Uterus (tissue), 4 donors: Measurements from ENCODE around the gene KRT72. TPM values are rescaled to one million over a fixed set of nuclear protein-coding genes. Genes with fewer than 3 reads are reported as not detected.

Experiments used
- DNase-seq, 2 donors: peaks; one replicate each; pipeline ENCODE4 v3.0.0-alpha.2; 2019 to 2020
- H3K27ac ChIP-seq, 2 donors: fragments of 200-600 bp; sonication (generic); 1 replicate in 1 of 2; 2 replicates in 1 of 2; pipeline ENCODE4 v1.5.1; 2016 to 2018
- H3K27me3 ChIP-seq, 2 donors: fragments of 200-600 bp; sonication (generic); one replicate each; pipeline ENCODE4 v1.5.1; 2018 to 2019; ENCODE audit warnings: control low read depth in 1 of 2
- H3K36me3 ChIP-seq, 2 donors: fragments of 200-600 bp; sonication (generic); one replicate each; pipeline ENCODE4 v1.5.1; 2019; ENCODE audit warnings: control low read depth in 1 of 2
- H3K4me1 ChIP-seq, 2 donors: fragments of 200-600 bp; sonication (generic); one replicate each; pipeline ENCODE4 v1.5.1; 2018 to 2019; ENCODE audit warnings: control low read depth in 1 of 2
- H3K4me3 ChIP-seq, 2 donors: fragments of 200-600 bp; sonication (generic); 1 replicate in 1 of 2; 2 replicates in 1 of 2; pipeline ENCODE4 v1.5.1; 2018 to 2019; ENCODE audit warnings: mild to moderate bottlenecking in 1 of 2
- H3K9me3 ChIP-seq, 2 donors: fragments of 200-600 bp; sonication (generic); one replicate each; pipeline ENCODE4 v1.5.1; 2019; ENCODE audit warnings: control low read depth in 1 of 2
- CTCF ChIP-seq, 4 experiments: fragments of 200-600 bp in 2 of 4; fragments of 450-650 bp in 2 of 4; sonication (generic) in 2 of 4; IDR thresholded peaks; one replicate each; pipeline ENCODE4 v1.5.1; 2016 to 2019; ENCODE audit warnings: antibody characterized with exemption in 4 of 4, mild to moderate bottlenecking in 2 of 4, moderate library complexity in 1 of 4
- POLR2A ChIP-seq, 2 donors: fragments of 450-650 bp; IDR thresholded peaks; one replicate each; pipeline ENCODE4 v1.6.1; 2016; ENCODE audit warnings: antibody characterized with exemption in 2 of 2, mild to moderate bottlenecking in 1 of 2, moderate library complexity in 1 of 2
- intact Hi-C: fragments of 100-400 bp; cut with DNase I; formaldehyde crosslinking; loops from one replicate; pipeline ENCODE4 v1.15.1; 2023; ENCODE audit warnings: low total_unique reads
- total RNA-seq, 4 donors: library from RNA; depleted of rRNA in 3 of 4; stranded (reverse); fragments of >200 nt in 3 of 4; gene quantifications; one replicate each; pipeline versions ENCODE4 v1.1.0 to v1.2.4, GENCODE V29; 2014 to 2023
- donor health status: DM: yes; HTN: yes; CAD: no.

Gene KRT72
- total RNA-seq, 4 donors from 2014 or later = 0.51 TPM; not detected in 3

- TF ChIP-seq CTCF (IDR thresholded peaks at IDR 0.05) (no peak), POLR2A (IDR thresholded peaks at IDR 0.05) (no peak)
- intact Hi-C loops = no loop called here
- DNase-seq = no peak
- no peak overlapping the region for H3K27ac ChIP-seq
- H3K36me3 ChIP-seq = no peaks in the 10 kb centered on the region
- no peaks in the 10 kb centered on the region for H3K4me1 ChIP-seq
- no peak overlapping the region for H3K4me3 ChIP-seq
- no peaks in the 10 kb centered on the region for H3K27me3 ChIP-seq
- no peaks in the 10 kb centered on the region for H3K9me3 ChIP-seq
These were observed 30.8 kb downstream of the KRT72 start for GRCh38 chr12:52570511-52570910.

DNA sequence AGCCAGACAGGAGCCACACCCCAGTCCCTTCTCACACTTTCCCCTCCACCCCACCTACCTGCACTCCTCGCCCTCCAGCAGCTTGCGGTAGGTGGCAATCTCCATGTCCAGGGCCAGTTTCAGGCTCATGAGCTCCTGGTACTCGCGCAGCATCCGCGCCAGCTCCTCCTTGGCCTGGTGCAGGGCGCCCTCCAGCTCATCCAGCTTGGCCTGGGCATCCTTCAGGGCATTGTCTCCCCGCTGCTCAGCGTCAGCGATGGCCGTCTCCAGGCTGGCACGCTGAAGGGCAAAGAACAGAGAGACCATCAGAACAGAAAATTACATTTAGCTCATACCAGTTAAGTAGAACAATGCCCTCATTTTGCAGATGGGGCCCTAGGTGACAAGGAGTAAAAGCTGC, 33.2 kb downstream of the KRT72 start:
- TF ChIP-seq CTCF (IDR thresholded peaks at IDR 0.05) = no peak
- no peak for TF ChIP-seq POLR2A (IDR thresholded peaks at IDR 0.05)
- no peak for DNase-seq
- Histone ChIP-seq H3K4me3 (no peak overlapping the region), H3K27me3 (no peaks in the 10 kb centered on the region), H3K36me3 (no peaks in the 10 kb centered on the region), H3K27ac (no peak overlapping the region), H3K9me3 (no peaks in the 10 kb centered on the region), H3K4me1 (no peaks in the 10 kb centered on the region)
- intact Hi-C loops = no loop called here

- TF ChIP-seq CTCF (IDR thresholded peaks at IDR 0.05) = no peak
- TF ChIP-seq POLR2A (IDR thresholded peaks at IDR 0.05) = no peak
- Histone ChIP-seq H3K36me3 (no peaks in the 10 kb centered on the region), H3K4me1 (no peaks in the 10 kb centered on the region), H3K27ac (no peak overlapping the region), H3K4me3 (no peak overlapping the region), H3K27me3 (no peaks in the 10 kb centered on the region), H3K9me3 (no peaks in the 10 kb centered on the region)
- intact Hi-C loops = no loop called here
- DNase-seq = no peak
These were observed 34.4 kb downstream of the KRT72 start for GRCh38 chr12:52566847-52567291.

- H3K4me1 ChIP-seq = no peaks in the 10 kb centered on the region
- intact Hi-C loops = no loop called here
- no peaks in the 10 kb centered on the region for H3K27me3 ChIP-seq
- no peak for DNase-seq
- no peak overlapping the region for H3K4me3 ChIP-seq
- H3K9me3 ChIP-seq = no peaks in the 10 kb centered on the region
- no peaks in the 10 kb centered on the region for H3K36me3 ChIP-seq
- no peak for TF ChIP-seq CTCF (IDR thresholded peaks at IDR 0.05)
- no peak for TF ChIP-seq POLR2A (IDR thresholded peaks at IDR 0.05)
- H3K27ac ChIP-seq = no peak overlapping the region
These were observed 36.7 kb downstream of the KRT72 start for GRCh38 chr12:52564582-52564981.

DNA sequence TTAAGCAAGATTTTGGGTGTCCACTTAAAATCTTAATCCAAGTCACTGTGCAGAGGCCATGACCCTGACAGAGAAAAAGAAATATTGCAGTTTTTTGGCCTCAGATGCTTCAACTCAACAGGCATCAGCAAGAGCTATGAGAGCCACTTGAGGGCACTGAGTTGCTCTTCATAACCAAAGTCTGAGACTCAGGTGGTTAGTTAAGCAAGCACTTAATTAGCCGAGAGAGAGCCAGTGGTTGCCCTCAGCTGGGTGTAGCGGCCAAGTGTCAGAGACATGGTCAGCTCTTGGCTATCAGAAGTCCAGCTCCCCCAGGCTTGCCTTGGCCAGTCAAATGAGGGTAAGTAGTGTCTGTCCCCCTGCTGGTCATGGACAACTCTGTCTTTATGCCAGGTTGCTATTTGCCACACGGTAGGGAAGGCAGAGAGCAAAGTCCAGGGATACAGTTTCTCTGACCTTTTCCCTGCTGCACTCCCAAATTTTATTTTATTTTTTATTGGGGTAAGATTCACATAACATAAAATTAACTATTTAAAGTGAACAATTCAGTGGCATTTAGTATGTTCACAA, 39.3 kb downstream of the KRT72 start:
- Histone ChIP-seq H3K4me3 (no peak overlapping the region), H3K27me3 (no peaks in the 10 kb centered on the region)
- intact Hi-C loops = no loop called here

More for the DNA sequence above, 39.3 kb downstream of the KRT72 start:
- no peak overlapping the region for H3K27ac ChIP-seq
- TF ChIP-seq POLR2A (IDR thresholded peaks at IDR 0.05) = no peak
- no peak for TF ChIP-seq CTCF (IDR thresholded peaks at IDR 0.05)
- no peaks in the 10 kb centered on the region for H3K9me3 ChIP-seq
- H3K36me3 ChIP-seq = no peaks in the 10 kb centered on the region
- no peak for DNase-seq
- H3K4me1 ChIP-seq = no peaks in the 10 kb centered on the region
